ENCODE data around the gene AGAP3.

The AGAP3 gene

DNA sequence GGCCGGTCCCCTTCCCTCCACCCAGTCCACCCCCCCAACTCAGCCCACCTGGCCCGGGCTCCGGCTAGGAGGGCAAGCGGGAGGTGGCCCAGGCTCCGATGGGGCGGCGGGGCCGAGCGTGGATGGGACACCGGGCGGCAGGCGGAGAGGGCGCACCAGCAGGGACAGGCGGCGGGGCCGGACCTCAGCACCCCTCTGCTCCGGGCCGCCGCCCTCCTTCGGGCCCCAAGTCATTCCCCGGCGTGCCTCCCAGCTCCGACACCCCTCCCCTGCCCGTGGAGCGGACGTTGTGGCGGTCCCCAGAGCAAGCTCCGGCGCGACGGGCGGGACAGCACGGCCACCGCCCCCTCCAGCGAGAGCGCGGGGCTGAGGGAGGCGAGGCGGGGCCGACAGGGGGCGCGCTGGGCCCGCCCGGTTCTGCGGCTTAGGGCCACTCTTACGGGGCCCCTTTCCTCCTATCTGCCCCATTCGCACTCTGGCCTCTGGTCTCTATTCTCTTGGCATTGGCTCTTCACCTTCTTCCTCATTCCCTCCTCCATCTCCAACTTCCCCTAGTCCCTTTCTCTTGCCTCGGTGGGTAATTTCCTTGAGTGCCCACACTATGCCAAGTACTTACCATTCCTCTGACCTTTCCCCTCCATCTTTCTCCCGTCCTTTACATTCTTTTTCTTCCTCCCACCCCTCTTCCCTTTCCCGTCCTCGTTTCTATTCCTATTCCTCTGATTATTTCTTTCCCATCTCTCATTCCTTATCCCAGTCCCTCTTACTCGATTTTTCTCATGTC is 81.9 kb downstream of the AGAP3 start:
- DNase-seq = no peak

DNA sequence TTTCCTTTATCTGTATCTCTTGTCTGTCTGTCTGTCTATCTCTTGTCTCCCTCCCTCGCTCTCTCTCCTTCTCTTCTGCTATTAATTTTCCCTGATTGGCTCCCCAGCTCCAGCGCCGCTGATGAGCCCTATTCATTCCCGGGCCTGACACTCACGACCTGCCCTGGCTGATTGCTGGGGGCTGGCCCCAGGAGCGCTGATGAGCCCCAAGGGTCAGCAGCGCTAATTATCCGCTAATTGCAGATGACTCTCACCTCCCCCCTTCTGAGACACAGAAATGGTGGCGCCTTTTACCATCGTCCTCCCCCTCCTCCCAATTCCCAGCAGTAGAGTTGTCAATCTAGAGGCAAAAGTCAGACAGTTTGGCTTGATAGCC is 82.5 kb downstream of the AGAP3 start:
- no peak for DNase-seq

- no peak for DNase-seq
These were observed 86.2 kb downstream of the AGAP3 start for GRCh38 chr7:151172273-151173141.

GRCh38 chr7:151173386-151174245 is 87.3 kb downstream of the AGAP3 start:
- no peak for DNase-seq

GRCh38 chr7:151174246-151175046 is 88.2 kb downstream of the AGAP3 start:
- DNase-seq = no peak

- DNase-seq = no peak
These were observed 88.9 kb downstream of the AGAP3 start for GRCh38 chr7:151175047-151175792.

DNA sequence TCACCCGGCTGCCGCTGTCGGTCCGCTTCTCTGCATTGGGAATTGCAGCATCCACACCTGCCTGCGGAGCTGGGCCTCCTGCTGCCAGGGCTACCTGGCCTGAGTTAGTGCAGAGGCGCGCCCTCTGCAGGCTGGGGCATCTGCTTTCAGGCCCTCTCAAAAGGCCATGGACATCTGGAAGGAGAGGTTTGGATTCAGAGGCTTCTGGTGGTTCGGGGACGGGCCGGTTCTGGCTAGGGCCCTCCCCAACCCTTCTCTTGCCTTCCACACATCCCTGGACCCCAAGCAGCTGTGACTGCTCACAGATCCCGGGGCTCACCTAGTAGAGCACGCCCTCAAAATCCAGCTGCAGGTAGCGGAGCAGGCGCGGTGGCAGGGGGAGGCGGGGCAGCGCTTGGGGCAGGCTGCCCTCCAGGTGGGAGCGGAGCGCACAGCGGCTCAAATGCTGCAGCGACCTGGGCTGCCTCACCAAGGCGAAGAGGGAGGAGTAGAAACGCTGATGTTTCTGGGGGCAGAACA is 89.6 kb downstream of the AGAP3 start:
- DNase-seq = no peak

- DNase-seq = no peak
These were observed 90.1 kb downstream of the AGAP3 start for GRCh38 chr7:151176401-151176800.

- no peak for DNase-seq
These were observed 91.0 kb downstream of the AGAP3 start for GRCh38 chr7:151177310-151177709.

- DNase-seq = no peak
These were observed 92.0 kb downstream of the AGAP3 start for GRCh38 chr7:151178236-151178635.

DNA sequence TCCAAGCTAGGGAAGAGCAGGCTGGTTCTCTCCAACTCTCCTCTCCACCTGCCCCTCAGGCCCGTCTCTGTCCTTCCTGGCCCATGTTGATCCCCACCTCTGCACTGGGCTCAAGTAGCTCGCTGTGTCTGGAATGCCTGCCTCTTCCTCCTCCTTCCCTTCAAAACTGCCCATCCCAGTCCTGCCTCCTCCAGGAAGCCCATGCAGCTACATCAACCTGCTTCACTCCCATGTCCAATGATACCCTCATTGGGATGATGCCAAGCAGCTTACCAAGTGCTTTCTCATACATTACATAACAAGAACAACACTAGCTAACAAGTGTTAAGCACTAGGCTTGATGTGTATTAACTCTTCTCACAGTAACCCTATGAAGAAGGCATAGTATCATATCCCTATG is 92.6 kb downstream of the AGAP3 start:
- DNase-seq = no peak

DNA sequence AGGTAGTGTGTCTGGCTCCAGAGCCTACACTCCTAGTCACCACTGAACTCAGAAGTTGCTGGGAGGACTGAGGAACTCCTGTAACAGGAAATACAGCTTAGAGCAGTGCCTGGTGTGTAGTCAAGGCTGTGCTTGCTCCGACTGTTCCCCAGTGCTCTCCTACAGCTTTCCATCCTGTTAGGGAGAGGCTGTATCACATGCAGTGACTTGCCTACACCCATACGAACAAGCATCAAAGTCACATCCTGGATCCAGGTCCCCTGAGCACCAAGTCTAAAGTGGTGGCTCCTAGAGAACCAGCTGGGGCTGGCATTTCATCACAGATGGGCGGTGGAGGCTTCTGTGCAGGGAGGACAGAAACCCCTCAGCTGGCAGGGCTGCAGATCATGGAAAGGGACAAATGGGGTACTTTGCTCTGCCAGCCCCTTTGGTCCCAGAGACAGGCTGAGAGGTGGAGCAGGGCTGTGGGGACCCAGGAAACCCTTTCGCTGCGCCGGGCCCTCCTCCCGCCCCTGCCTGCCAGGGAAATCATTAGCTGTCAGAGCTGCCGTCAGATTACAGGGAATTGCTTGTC is 93.1 kb downstream of the AGAP3 start:
- DNase-seq = no peak

DNA sequence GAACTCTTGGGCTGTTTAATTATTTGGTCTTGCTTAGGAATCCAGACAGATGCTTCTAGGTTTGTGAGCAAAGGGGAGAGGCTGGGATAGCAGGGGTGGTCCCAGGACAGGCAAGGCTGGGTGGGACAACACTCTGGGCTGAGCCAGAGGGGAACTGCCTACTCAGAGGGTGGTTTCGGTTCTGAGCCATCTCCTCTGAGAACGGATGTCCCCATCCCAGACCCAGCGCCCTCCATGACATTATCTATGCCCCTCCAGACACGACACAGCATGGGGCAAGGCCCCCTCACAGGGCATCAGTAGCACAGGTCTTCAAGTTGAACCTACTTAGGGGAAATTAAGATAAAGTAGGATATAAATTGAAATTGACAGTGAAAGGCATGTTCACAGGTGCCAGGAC is 93.7 kb downstream of the AGAP3 start:
- no peak for DNase-seq

- DNase-seq = no peak
These were observed 94.7 kb downstream of the AGAP3 start for GRCh38 chr7:151181011-151181431.

GRCh38 chr7:151185762-151186639 is 99.7 kb downstream of the AGAP3 start:
- DNase-seq = no peak

DNA sequence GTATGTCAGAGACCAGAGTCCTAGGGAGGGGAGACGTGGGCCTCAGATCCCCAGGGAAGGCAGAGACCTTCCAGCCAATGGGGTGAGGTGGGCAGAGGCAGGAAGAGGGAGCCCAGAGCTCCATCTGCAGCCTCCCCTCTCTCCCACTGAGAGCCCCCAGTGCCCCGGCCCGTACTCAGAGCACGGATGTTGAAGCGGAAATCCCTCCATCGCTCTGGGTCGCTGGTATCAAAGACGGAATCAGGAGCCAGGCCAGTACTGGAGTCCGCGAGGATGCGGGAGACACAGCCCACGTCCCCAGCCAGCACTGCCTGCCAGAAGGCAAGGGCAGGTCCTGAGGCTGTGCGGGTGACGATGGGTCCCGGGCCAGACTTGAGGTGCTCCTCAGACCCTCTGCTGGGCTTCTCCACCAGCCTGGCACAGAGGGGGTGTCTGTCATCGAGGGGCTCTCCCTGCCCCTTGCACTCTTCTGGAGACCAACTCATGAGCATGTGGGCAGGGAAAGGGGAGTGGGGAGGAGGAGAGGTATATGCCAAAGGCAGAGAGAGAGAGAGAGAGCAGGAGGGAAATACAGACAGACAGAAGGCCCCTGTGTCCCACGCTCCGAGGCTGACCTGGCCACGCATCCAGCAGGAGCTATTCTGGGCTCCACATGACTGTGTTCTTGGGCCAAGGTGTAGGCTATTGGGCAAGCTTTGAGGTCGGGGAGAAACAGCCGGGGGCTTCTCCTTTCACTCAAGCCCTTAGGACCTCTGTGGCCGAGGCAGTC is 100.5 kb downstream of the AGAP3 start, which contains the start of gene ASB10:
TSS of gene ASB10 (minus strand) at position 611 of the 769 bp plus-strand sequence. CDS start at position 491, 120 bp downstream.
- DNase-seq = no peak

GRCh38 chr7:151187409-151188251 is 101.4 kb downstream of the AGAP3 start:
- no peak for DNase-seq

DNA sequence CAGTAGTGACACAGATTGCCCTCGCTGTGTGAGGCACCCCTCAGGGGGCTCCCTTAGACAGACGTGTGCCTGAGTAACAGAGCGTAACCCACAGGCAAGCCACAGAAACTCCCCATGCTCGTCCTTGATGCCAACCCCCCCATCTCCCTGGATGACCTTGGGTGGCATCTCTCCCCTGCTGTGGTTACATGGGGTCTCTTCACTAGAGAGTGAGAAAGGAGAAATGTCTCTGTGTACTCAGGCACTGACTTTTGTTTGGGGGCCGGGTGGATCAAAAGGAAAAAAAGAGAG is 101.9 kb downstream of the AGAP3 start:
- no peak for DNase-seq

Data from NCI-H1436 treated with DMSO at 0.1 percent for 48 hours (cell line).